Vagina (tissue), 2 donors: ENCODE data around the gene TP53I3.

Experiments used
- POLR2A ChIP-seq, 2 donors: fragments of 450-650 bp; IDR thresholded peaks; one replicate each; pipeline ENCODE4 v1.6.1; 2017; ENCODE audit warnings: antibody characterized with exemption in 2 of 2, mild to moderate bottlenecking in 2 of 2, moderate library complexity in 2 of 2
- POLR2AphosphoS5 ChIP-seq, 2 donors: sonication (generic); formaldehyde crosslinking; IDR thresholded peaks; one replicate each; pipeline ENCODE4 v1.9.0; 2017; ENCODE audit warnings: antibody characterized with exemption in 2 of 2, mild to moderate bottlenecking in 2 of 2, low read depth in 1 of 2; ENCODE audit not compliant: insufficient read depth in 1 of 2
- TF ChIP-seq, protein P1 (sequence below), 3 experiments: fragments of 450-650 bp in 2 of 3; fragments of 200-600 bp in 1 of 3; sonication (generic) in 1 of 3; IDR thresholded peaks; one replicate each; pipeline ENCODE4 v1.5.1; 2017 to 2019; ENCODE audit warnings: antibody characterized with exemption in 3 of 3, mild to moderate bottlenecking in 2 of 3, moderate library complexity in 2 of 3

DNA sequence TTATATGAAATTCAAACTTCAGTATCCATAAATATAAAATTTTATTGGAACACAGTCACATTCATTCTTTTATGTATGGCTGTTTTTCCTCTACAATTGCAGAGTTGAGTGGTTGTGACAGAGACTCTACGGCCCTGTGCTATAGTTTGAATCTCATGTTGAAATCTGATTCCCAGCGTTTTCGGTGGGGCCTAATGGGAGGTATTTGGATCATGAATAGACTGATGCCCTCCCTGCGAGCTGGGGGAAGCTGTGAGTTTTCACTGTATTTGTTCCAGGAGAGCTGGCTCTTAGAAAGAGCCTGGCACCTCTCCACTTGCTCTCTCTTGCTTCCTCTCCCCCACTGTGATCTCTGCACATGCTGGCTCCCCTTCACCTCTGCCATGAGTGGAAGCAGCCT is 36.8 kb upstream of the TP53I3 start:
- TF ChIP-seq, protein P1, sequence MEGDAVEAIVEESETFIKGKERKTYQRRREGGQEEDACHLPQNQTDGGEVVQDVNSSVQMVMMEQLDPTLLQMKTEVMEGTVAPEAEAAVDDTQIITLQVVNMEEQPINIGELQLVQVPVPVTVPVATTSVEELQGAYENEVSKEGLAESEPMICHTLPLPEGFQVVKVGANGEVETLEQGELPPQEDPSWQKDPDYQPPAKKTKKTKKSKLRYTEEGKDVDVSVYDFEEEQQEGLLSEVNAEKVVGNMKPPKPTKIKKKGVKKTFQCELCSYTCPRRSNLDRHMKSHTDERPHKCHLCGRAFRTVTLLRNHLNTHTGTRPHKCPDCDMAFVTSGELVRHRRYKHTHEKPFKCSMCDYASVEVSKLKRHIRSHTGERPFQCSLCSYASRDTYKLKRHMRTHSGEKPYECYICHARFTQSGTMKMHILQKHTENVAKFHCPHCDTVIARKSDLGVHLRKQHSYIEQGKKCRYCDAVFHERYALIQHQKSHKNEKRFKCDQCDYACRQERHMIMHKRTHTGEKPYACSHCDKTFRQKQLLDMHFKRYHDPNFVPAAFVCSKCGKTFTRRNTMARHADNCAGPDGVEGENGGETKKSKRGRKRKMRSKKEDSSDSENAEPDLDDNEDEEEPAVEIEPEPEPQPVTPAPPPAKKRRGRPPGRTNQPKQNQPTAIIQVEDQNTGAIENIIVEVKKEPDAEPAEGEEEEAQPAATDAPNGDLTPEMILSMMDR (IDR thresholded peaks at IDR 0.05) = no peak
- TF ChIP-seq POLR2AphosphoS5 (IDR thresholded peaks at IDR 0.05; ENCODE audit: insufficient read depth in 1 of 2, low read depth in 1 of 2) = no peak
- TF ChIP-seq POLR2A (IDR thresholded peaks at IDR 0.05) = no peak
